Keratinocyte (primary cell): ENCODE data around the gene NADSYN1. TPM values are rescaled to one million over a fixed set of nuclear protein-coding genes. Genes with fewer than 3 reads are reported as not detected.

ENCODE experiments used
- DNase-seq: peaks from one replicate; pipeline ENCODE4 v3.0.0-alpha.2; 2011; ENCODE audit warnings: low read depth, missing footprints, low spot score
- FAIRE-seq: peaks from 2 replicates; lab custom pipeline; 2011; peaks lifted over from hg19 to GRCh38; lab: Jason Lieb, UNC
- H2AFZ ChIP-seq: 2 replicates; pipeline ENCODE4 v1.6.0; 2012; ENCODE audit warnings: low read length, control low read depth, inconsistent platforms; ENCODE audit not compliant: control insufficient read depth
- H3K27ac ChIP-seq: 2 replicates; pipeline ENCODE4 v1.5.1; 2011; ENCODE audit warnings: low read length; ENCODE audit not compliant: control insufficient read depth, insufficient read depth
- H3K27me3 ChIP-seq: 3 replicates; pipeline ENCODE4 v1.6.0; 2011; ENCODE audit warnings: low read length; ENCODE audit not compliant: control insufficient read depth, insufficient read depth; ENCODE audit errors: extremely low read depth
- H3K36me3 ChIP-seq, 2 experiments: 2 replicates in 1 of 2; 3 replicates in 1 of 2; pipeline ENCODE4 v1.5.1; 2011; ENCODE audit warnings: low read length in 2 of 2, mild to moderate bottlenecking in 1 of 2; ENCODE audit not compliant: control insufficient read depth in 2 of 2, insufficient read depth in 2 of 2; ENCODE audit errors: extremely low read depth in 1 of 2
- H3K4me1 ChIP-seq: 3 replicates; pipeline ENCODE4 v1.5.1; 2011; ENCODE audit warnings: low read length; ENCODE audit not compliant: control insufficient read depth, insufficient read depth; ENCODE audit errors: extremely low read depth
- H3K4me2 ChIP-seq: 3 replicates; pipeline ENCODE4 v1.6.0; 2011; ENCODE audit warnings: low read depth, low read length; ENCODE audit not compliant: control insufficient read depth, insufficient read depth; ENCODE audit errors: extremely low read depth
- H3K4me3 ChIP-seq, 3 experiments: fragments of 200-600 bp in 1 of 3; sonication (generic) in 1 of 3; 2 replicates in 2 of 3; 3 replicates in 1 of 3; pipeline ENCODE4 v1.5.1; 2011 to 2016; ENCODE audit warnings: low read length in 3 of 3, mild to moderate bottlenecking in 3 of 3, control low read depth in 2 of 3, inconsistent platforms in 1 of 3, low read depth in 1 of 3, mixed read lengths in 1 of 3, mixed run types in 1 of 3, moderate library complexity in 1 of 3; ENCODE audit not compliant: control insufficient read depth in 2 of 3, insufficient read depth in 2 of 3; ENCODE audit errors: extremely low read depth in 1 of 3
- H3K79me2 ChIP-seq: 2 replicates; pipeline ENCODE4 v1.6.0; 2012; ENCODE audit warnings: low read length; ENCODE audit not compliant: control insufficient read depth, insufficient read depth
- H3K9ac ChIP-seq: 3 replicates; pipeline ENCODE4 v1.6.0; 2011; ENCODE audit warnings: low read length; ENCODE audit not compliant: control insufficient read depth, insufficient read depth; ENCODE audit errors: extremely low read depth
- H3K9me1 ChIP-seq: 3 replicates; pipeline ENCODE4 v1.6.0; 2011; ENCODE audit warnings: low read length; ENCODE audit not compliant: control insufficient read depth, insufficient read depth; ENCODE audit errors: extremely low read depth
- H3K9me3 ChIP-seq: 2 replicates; pipeline ENCODE4 v1.5.1; 2012; ENCODE audit warnings: low read depth, low read length; ENCODE audit not compliant: control insufficient read depth
- H4K20me1 ChIP-seq: 3 replicates; pipeline ENCODE4 v1.6.0; 2011; ENCODE audit warnings: low read length; ENCODE audit not compliant: control insufficient read depth, insufficient read depth; ENCODE audit errors: extremely low read depth
- EZH2 ChIP-seq: IDR thresholded peaks from one replicate; pipeline ENCODE4 v1.6.1; 2012; ENCODE audit warnings: inconsistent platforms, mild to moderate bottlenecking, low read length, moderate library complexity
- dilution Hi-C: fragments of 300-500 bp; cut with MboI; formaldehyde crosslinking; loops from one replicate; pipeline ENCODE4 v1.7.0; 2020; ENCODE audit warnings: low sequenced_read_pairs; ENCODE audit not compliant: extremely low pct_ligation_motif_present
- polyA plus RNA-seq, 5 experiments: library from polyadenylated mRNA; depleted of rRNA in 3 of 5; stranded (reverse) in 3 of 5; stranded (forward) in 1 of 5; unstranded in 1 of 5; fragments of >200 nt; gene quantifications; 1 replicate in 1 of 5; 2 replicates in 3 of 5; 3 replicates in 1 of 5; pipeline versions ENCODE4 v1.2.1 to v1.2.3, GENCODE V29; 2011 to 2012; ENCODE audit warnings: missing spikeins in 2 of 5, low read depth in 1 of 5, low replicate concordance in 1 of 5
- TF ChIP-seq, protein P1 (sequence below), 3 experiments: IDR thresholded peaks in 1 of 3; conservative IDR thresholded peaks in 1 of 3; optimal IDR thresholded peaks in 1 of 3; 2 replicates in 2 of 3; 3 replicates in 1 of 3; pipeline versions ENCODE3 to v1.5.1; 2011; ENCODE audit warnings: low read length in 3 of 3, mild to moderate bottlenecking in 3 of 3, moderate library complexity in 2 of 3, control low read depth in 1 of 3, inconsistent platforms in 1 of 3; ENCODE audit not compliant: insufficient read depth in 2 of 3; ENCODE audit errors: extremely low read depth in 1 of 3

NADSYN1 gene
- polyA plus RNA-seq, 1 donor (not counting 4 experiments of a cell fraction or from before 2014, with no cell fraction given), result 51.5 TPM

DNA sequence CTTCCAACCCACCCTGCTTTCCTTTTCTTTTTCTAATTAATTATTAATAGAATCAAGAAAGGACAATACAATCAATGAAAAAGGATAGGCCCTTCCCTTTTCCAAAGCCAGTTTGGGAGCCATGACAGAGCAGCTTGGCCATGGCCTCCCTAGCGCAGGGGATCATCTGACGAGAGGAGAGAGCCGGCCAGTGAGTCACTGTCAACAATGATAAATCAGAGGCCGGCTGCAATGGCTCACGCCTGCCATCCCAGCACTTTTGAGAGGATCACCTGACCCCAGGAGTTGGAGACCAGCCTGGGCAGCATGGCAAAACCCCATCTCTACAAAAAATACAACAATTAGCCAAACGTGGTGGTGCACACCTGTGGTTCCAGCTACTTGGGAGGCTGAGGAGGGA, 46.5 kb downstream of the NADSYN1 start:
- peaks cover 27 to 36% of the 10 kb centered on the region in 2 experiments for H3K36me3 ChIP-seq
- TF ChIP-seq EZH2, result no peak
- TF ChIP-seq, protein P1, sequence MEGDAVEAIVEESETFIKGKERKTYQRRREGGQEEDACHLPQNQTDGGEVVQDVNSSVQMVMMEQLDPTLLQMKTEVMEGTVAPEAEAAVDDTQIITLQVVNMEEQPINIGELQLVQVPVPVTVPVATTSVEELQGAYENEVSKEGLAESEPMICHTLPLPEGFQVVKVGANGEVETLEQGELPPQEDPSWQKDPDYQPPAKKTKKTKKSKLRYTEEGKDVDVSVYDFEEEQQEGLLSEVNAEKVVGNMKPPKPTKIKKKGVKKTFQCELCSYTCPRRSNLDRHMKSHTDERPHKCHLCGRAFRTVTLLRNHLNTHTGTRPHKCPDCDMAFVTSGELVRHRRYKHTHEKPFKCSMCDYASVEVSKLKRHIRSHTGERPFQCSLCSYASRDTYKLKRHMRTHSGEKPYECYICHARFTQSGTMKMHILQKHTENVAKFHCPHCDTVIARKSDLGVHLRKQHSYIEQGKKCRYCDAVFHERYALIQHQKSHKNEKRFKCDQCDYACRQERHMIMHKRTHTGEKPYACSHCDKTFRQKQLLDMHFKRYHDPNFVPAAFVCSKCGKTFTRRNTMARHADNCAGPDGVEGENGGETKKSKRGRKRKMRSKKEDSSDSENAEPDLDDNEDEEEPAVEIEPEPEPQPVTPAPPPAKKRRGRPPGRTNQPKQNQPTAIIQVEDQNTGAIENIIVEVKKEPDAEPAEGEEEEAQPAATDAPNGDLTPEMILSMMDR (optimal IDR thresholded peaks at IDR 0.05 in 1 of 3, IDR thresholded peaks at IDR 0.05 in 1 of 3, conservative IDR thresholded peaks at IDR 0.05 in 1 of 3; ENCODE audit: extremely low read depth in 1 of 3, insufficient read depth in 2 of 3, low read length in 3 of 3), result no peak

DNA sequence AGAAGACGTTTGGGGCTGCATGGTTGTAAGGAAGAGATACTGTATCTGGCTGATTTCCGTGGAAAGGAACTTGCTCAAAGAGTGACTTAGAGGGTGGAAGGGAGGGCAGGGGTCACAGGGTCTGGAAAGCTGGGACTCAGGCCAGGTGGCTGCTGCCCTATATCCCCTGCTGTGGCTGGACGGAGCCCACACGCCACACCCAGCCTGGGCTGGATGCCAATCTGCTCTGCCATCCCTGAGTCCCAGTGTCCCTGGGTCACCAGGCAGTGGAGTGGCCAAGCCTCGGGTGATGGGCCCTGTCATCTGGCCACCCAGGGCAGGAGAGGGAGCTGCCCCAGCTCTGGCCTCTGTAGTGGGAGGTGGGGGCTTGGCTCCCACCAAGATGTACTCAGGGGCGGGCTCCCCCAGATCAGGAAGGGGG, 47.6 kb downstream of the NADSYN1 start:
- Histone ChIP-seq H3K27me3 (no peaks in the 10 kb centered on the region), H3K79me2 (no peaks in the 10 kb centered on the region), H3K36me3 (peaks cover 23 to 37% of the 10 kb centered on the region in 2 experiments), H3K27ac (no peak overlapping the region), H2AFZ (no peak overlapping the region), H3K9me1 (no peaks in the 10 kb centered on the region), H3K4me1 (no peaks in the 10 kb centered on the region), H3K4me3 (no peak overlapping the region), H3K4me2 (no peak overlapping the region), H4K20me1 (no peaks in the 10 kb centered on the region), H3K9me3 (no peaks in the 10 kb centered on the region), H3K9ac (no peak overlapping the region)
- no peak for FAIRE-seq
- DNase-seq, result no peak
- dilution Hi-C loops, result no loop called here
- no peak for TF ChIP-seq EZH2
- TF ChIP-seq, protein P1 (optimal IDR thresholded peaks at IDR 0.05 in 1 of 3, IDR thresholded peaks at IDR 0.05 in 1 of 3, conservative IDR thresholded peaks at IDR 0.05 in 1 of 3; ENCODE audit: extremely low read depth in 1 of 3, insufficient read depth in 2 of 3, low read length in 3 of 3), result no peak

More for the DNA sequence above, 46.5 kb downstream of the NADSYN1 start:
- Histone ChIP-seq H3K4me3 (no peak overlapping the region), H3K9me3 (no peaks in the 10 kb centered on the region), H3K27me3 (no peaks in the 10 kb centered on the region), H4K20me1 (no peaks in the 10 kb centered on the region), H3K9ac (no peak overlapping the region), H3K27ac (no peak overlapping the region), H3K4me2 (no peak overlapping the region), H3K4me1 (no peaks in the 10 kb centered on the region), H3K9me1 (no peaks in the 10 kb centered on the region), H3K79me2 (no peaks in the 10 kb centered on the region), H2AFZ (no peak overlapping the region)
- dilution Hi-C loops, result no loop called here
- DNase-seq (no peak), FAIRE-seq (no peak)
